Measurements from ENCODE around the gene HEMK1. TPM values are rescaled to one million over a fixed set of nuclear protein-coding genes. Genes with fewer than 3 reads are reported as not detected.

The HEMK1 gene
- total and polyA plus RNA-seq, 2 donors (not counting 3 experiments of a cell fraction or from before 2014, with no cell fraction given): 14.2 to 15.2 TPM

DNA sequence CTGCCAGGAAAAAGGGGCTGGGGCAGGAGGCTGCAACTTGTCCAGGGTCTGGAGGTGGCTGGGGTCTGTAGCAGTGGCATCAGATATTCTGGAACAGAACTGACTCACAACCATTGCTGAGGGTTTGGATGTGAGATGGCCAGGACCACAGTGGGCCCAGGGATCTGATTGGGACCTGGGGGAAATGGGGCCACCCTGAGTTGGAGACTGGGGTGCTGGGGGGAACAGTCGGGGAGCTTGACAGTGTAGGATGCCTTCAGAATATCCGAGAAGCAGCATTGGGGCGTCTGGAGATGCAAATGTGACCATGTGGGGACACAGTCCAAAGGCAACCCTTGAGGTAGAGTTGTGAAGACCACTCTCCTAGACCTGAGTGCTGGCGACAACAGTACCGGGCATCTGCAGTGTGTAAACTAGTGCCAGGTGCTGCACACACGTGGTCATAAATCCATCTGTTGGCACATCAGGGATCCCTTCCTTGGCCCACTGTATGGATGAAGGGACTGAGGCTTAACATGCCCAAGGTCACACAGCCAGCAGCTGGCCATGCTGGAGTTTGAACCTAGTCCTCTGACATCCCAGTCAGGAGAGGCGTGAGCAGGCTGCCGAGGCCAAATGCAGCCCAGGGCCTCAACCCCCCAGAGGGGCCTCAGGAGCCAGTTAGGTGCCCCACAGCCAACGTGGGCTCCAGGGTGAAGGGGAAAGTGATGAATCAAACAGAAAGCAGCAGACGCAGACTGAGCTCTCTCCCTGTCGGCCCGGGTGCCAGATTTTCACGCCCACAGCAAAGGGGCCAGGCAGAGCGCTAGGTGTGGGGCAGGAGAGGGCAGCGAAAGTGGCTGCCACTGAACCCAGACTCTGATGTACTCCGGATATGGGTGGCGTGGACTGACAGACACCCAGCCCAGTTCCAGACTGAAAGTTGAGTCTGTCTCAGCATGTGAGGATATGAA is 18.8 kb downstream of the HEMK1 start:
- intact Hi-C loops (cut with micrococcal nuclease) (no loop called here), dilution Hi-C loops (cut with MboI; ENCODE audit: extremely low pct_ligation_motif_present, low sequenced_read_pairs) (no loop called here)
- TF ChIP-seq, protein P1, sequence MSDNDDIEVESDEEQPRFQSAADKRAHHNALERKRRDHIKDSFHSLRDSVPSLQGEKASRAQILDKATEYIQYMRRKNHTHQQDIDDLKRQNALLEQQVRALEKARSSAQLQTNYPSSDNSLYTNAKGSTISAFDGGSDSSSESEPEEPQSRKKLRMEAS (IDR thresholded peaks at IDR 0.05; ENCODE audit: insufficient read depth, insufficient read length): no peak
- TF ChIP-seq POLR2AphosphoS5 (IDR thresholded peaks at IDR 0.05; ENCODE audit: insufficient read depth, low read depth, low read length) (no peak), FOS (IDR thresholded peaks at IDR 0.05; ENCODE audit: borderline replicate concordance, insufficient read depth, low read length) (no peak), JUN (IDR thresholded peaks at IDR 0.05; ENCODE audit: borderline replicate concordance, insufficient read depth, insufficient read length, low read depth) (no peak), POLR2A (IDR thresholded peaks at IDR 0.05; ENCODE audit: low read depth, low read length) (no peak), EZH2 (IDR thresholded peaks at IDR 0.05; ENCODE audit: borderline replicate concordance, low read depth, low read length, severe bottlenecking) (no peak), MYC (IDR thresholded peaks at IDR 0.05; ENCODE audit: low read depth, low read length) (no peak), GATA2 (IDR thresholded peaks at IDR 0.05; ENCODE audit: insufficient read depth, insufficient read length, low read depth, low read length) (no peak)
- TF ChIP-seq, protein P2, sequence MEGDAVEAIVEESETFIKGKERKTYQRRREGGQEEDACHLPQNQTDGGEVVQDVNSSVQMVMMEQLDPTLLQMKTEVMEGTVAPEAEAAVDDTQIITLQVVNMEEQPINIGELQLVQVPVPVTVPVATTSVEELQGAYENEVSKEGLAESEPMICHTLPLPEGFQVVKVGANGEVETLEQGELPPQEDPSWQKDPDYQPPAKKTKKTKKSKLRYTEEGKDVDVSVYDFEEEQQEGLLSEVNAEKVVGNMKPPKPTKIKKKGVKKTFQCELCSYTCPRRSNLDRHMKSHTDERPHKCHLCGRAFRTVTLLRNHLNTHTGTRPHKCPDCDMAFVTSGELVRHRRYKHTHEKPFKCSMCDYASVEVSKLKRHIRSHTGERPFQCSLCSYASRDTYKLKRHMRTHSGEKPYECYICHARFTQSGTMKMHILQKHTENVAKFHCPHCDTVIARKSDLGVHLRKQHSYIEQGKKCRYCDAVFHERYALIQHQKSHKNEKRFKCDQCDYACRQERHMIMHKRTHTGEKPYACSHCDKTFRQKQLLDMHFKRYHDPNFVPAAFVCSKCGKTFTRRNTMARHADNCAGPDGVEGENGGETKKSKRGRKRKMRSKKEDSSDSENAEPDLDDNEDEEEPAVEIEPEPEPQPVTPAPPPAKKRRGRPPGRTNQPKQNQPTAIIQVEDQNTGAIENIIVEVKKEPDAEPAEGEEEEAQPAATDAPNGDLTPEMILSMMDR (IDR thresholded peaks at IDR 0.05; ENCODE audit: extremely low read depth in 1 of 2, insufficient read depth in 1 of 2, low read depth in 1 of 2, low read length in 2 of 2): no peak
- no peaks in the 10 kb centered on the region for H4K20me1 ChIP-seq (replicated peaks; ENCODE audit: control insufficient read depth, extremely low read depth, insufficient read depth, low read length)
- no peaks in the 10 kb centered on the region for H3K9me3 ChIP-seq (replicated peaks; ENCODE audit: control insufficient read depth, insufficient read depth, low read length)
- H3K4me1 ChIP-seq (ENCODE audit: control insufficient read depth, extremely low read depth, insufficient read depth, low read length): no peaks in the 10 kb centered on the region
- H3K27me3 ChIP-seq (ENCODE audit: control insufficient read depth in 2 of 2, insufficient read depth in 2 of 2, low read length in 2 of 2): no peaks in the 10 kb centered on the region
- ChIA-PET CTCF (interaction anchor here (1.7 to 2.4 kb wide), 2 partner anchors 14 to 24 kb away, joined by 4 to 6 read pairs; partner anchors contain the start of gene CISH), POLR2A (interaction anchor here (1.2 kb wide), 1 partner anchor 24 kb away, joined by 4 read pairs; the partner anchor contains the start of gene CISH)
- no TSS peak for BruUV-seq (replicated peaks)
- no peak for DNase-seq (ENCODE audit: low read depth, low spot score)
- no peak overlapping the region for H3K9ac ChIP-seq (replicated peaks; ENCODE audit: extremely low read depth, insufficient read depth, low read length)
- no peaks in the 10 kb centered on the region for H3K36me3 ChIP-seq (ENCODE audit: control insufficient read depth in 2 of 2, extremely low read depth in 1 of 2, insufficient read depth in 2 of 2, low read length in 2 of 2)
- H3K9me1 ChIP-seq (replicated peaks; ENCODE audit: control insufficient read depth, extremely low read depth, insufficient read depth, low read length): no peaks in the 10 kb centered on the region
- H3K4me3 ChIP-seq (replicated peaks in 1 of 3; ENCODE audit: insufficient read depth in 1 of 3, low read depth in 1 of 3, low read length in 3 of 3): no peak overlapping the region
- no peak overlapping the region for H2AFZ ChIP-seq (ENCODE audit: low read depth, low read length)
- H3K4me2 ChIP-seq (ENCODE audit: insufficient read depth, low read length): no peak overlapping the region
- H3K27ac ChIP-seq (ENCODE audit: insufficient read depth, low read depth, low read length): no peak overlapping the region
- FAIRE-seq: no peak
- H3K79me2 ChIP-seq (ENCODE audit: control insufficient read depth, insufficient read depth, low read length): no peaks in the 10 kb centered on the region
